Adrenal gland (tissue), 12 donors: Measurements from ENCODE around the gene FARP1. TPM values are rescaled to one million over a fixed set of nuclear protein-coding genes. Genes with fewer than 3 reads are reported as not detected.
A peak's percentile ranks its signal among the peaks of the same experiment; 100 is the strongest.

ENCODE experiments used
- DNase-seq, 7 donors: peaks; one replicate each; pipeline ENCODE4 v3.0.0-alpha.2; 2019 to 2020
- H3K27ac ChIP-seq, 5 donors: fragments of 200-600 bp; sonication (generic) in 4 of 5; 1 replicate in 3 of 5; 2 replicates in 2 of 5; pipeline versions ENCODE4 v1.5.1 to v1.8.0; 2016 to 2020; ENCODE audit warnings: mild to moderate bottlenecking in 1 of 5
- H3K27me3 ChIP-seq: fragments of 200-600 bp; 2 replicates; pipeline ENCODE4 v1.8.0; 2021
- H3K36me3 ChIP-seq, 2 donors: fragments of 200-600 bp; replicated peaks in 1 of 2; 1 replicate in 1 of 2; 2 replicates in 1 of 2; pipeline versions ENCODE4 v1.5.1 to v1.8.0; 2018 to 2022
- H3K4me1 ChIP-seq, 2 donors: fragments of 200-600 bp; replicated peaks in 1 of 2; 1 replicate in 1 of 2; 2 replicates in 1 of 2; pipeline versions ENCODE4 v1.5.1 to v1.8.0; 2018 to 2021
- H3K4me3 ChIP-seq, 4 donors: fragments of 200-600 bp; sonication (generic) in 3 of 4; one replicate each; pipeline ENCODE4 v1.5.1; 2016 to 2018
- H3K9me3 ChIP-seq, 3 donors: fragments of 200-600 bp; sonication (generic) in 1 of 3; replicated peaks in 1 of 3; 1 replicate in 2 of 3; 2 replicates in 1 of 3; pipeline versions ENCODE4 v1.5.1 to v1.8.0; 2016 to 2021
- CTCF ChIP-seq, 6 experiments: fragments of 450-650 bp in 4 of 6; fragments of 200-600 bp in 2 of 6; sonication (generic) in 1 of 6; IDR thresholded peaks; 1 replicate in 5 of 6; 2 replicates in 1 of 6; pipeline versions ENCODE4 v1.5.1 to v1.8.0; 2016 to 2021; ENCODE audit warnings: antibody characterized with exemption in 6 of 6, mild to moderate bottlenecking in 2 of 6, moderate library complexity in 1 of 6
- POLR2A ChIP-seq, 2 donors: fragments of 450-650 bp; IDR thresholded peaks; one replicate each; pipeline ENCODE4 v1.6.1; 2017; ENCODE audit warnings: antibody characterized with exemption in 2 of 2, mild to moderate bottlenecking in 2 of 2, moderate library complexity in 1 of 2
- WGBS, 4 donors: extraction: QIAGEN DNeasy Blood & Tissue Kit in 2 of 4; methylation state at CpG; one replicate each; pipeline versions ENCODE4 v1.1.5 to v1.1.7; 2013 to 2017; 5-methylcytosine and 5-hydroxymethylcytosine counted together
- intact Hi-C, 2 donors: fragments of 100-400 bp; cut with DNase I; formaldehyde crosslinking; loops; one replicate each; pipeline versions ENCODE4 v1.14.1 to v1.15.0; 2022 to 2023
- polyA plus RNA-seq, 3 donors: library from polyadenylated mRNA; stranded (reverse); fragments of 200-250 nt in 2 of 3; fragments of 350-450 nt in 1 of 3; fragmentation: Illumina TruSeq in 1 of 3; extraction: RNeasy Lipid Tissue Mini Kit (QIAGEN cat#74804) in 1 of 3; gene quantifications; one replicate each; pipeline ENCODE4 v1.2.3, GENCODE V29; 2013 to 2014
- total RNA-seq, 9 donors: library from RNA; depleted of rRNA in 4 of 9; stranded (reverse); fragments of >200 nt in 4 of 9; fragments of 120-200 nt in 1 of 9; fragmentation: NEBNext Ultra II Directional in 1 of 9; extraction: Animal tissue kit (Norgen Biotek cat#: 25700) in 1 of 9; gene quantifications; one replicate each; pipeline versions ENCODE4 v1.1.0 to v1.2.4, GENCODE V29; 2013 to 2023
- donor health status: healthy with polysubstance abuse.
- donor health status: Bipolar disorder and iron deficiency.
- donor health status: DM: yes; HTN: yes; CAD: no.
- donor health status: DM: no; HTN: no; CAD: no.
- donor health status: DM: no; HTN: no; CAD: no.
- donor health status: DM: yes; HTN: yes; CAD: no.

The FARP1 gene
- total and polyA plus RNA-seq, 12 donors: 27.1 to 304 (median 71.6) TPM

GRCh38 chr13:98207416-98207815, 64.5 kb downstream of the FARP1 start:
- Histone ChIP-seq H3K4me3 (no peak overlapping the region), H3K9me3 (peaks cover 0 to 17% (median 0%) of the 10 kb centered on the region in 3 donors), H3K4me1 (peaks cover 6 to 7% of the 10 kb centered on the region in 2 donors), H3K27ac (peak overlapping the region in 2 of 5 donors; percentile 56 to 63), H3K36me3 (no peaks in the 10 kb centered on the region), H3K27me3 (no peaks in the 10 kb centered on the region)
- no peak for TF ChIP-seq CTCF (IDR thresholded peaks at IDR 0.05)
- TF ChIP-seq POLR2A (IDR thresholded peaks at IDR 0.05): no peak
- 52 to 67% (median 61%) methylated on average over 4 of the region's 4 CpGs for WGBS, 4 donors
- DNase-seq: no peak
- intact Hi-C loops: no loop called here

- Histone ChIP-seq H3K27ac (no peak overlapping the region), H3K36me3 (no peaks in the 10 kb centered on the region), H3K27me3 (no peaks in the 10 kb centered on the region), H3K4me1 (peaks cover 6 to 7% of the 10 kb centered on the region in 2 donors), H3K4me3 (no peak overlapping the region), H3K9me3 (peaks cover 0 to 17% (median 0%) of the 10 kb centered on the region in 3 donors)
- TF ChIP-seq CTCF (IDR thresholded peaks at IDR 0.05): no peak
- no peak for TF ChIP-seq POLR2A (IDR thresholded peaks at IDR 0.05)
- WGBS, 4 donors: 81 to 92% (median 89%) methylated on average over 5 of the region's 5 CpGs
- intact Hi-C loops: no loop called here
- DNase-seq: no peak
Observed at GRCh38 chr13:98208606-98209005, 65.7 kb downstream of the FARP1 start.

GRCh38 chr13:98212763-98213162, 69.9 kb downstream of the FARP1 start:
- no peak for DNase-seq
- intact Hi-C loops: loop anchor here (10.0 kb wide), 1 partner anchor 68 kb away; the partner anchor contains the start of gene FARP1 (in 2 of the 2)
- Histone ChIP-seq H3K36me3 (no peaks in the 10 kb centered on the region), H3K9me3 (no peaks in the 10 kb centered on the region), H3K27ac (no peak overlapping the region), H3K27me3 (no peaks in the 10 kb centered on the region), H3K4me1 (peaks cover 16 to 29% of the 10 kb centered on the region in 2 donors), H3K4me3 (no peak overlapping the region)
- WGBS, 4 donors: 91 to 96% (median 93%) methylated on average over 5 of the region's 5 CpGs
- no peak for TF ChIP-seq CTCF (IDR thresholded peaks at IDR 0.05)
- TF ChIP-seq POLR2A (IDR thresholded peaks at IDR 0.05): no peak

GRCh38 chr13:98213354-98213753, 70.5 kb downstream of the FARP1 start:
- Histone ChIP-seq H3K27me3 (no peaks in the 10 kb centered on the region), H3K36me3 (no peaks in the 10 kb centered on the region), H3K27ac (no peak overlapping the region), H3K4me3 (no peak overlapping the region), H3K4me1 (peaks cover 16 to 29% of the 10 kb centered on the region in 2 donors), H3K9me3 (no peaks in the 10 kb centered on the region)
- TF ChIP-seq POLR2A (IDR thresholded peaks at IDR 0.05): no peak
- TF ChIP-seq CTCF (IDR thresholded peaks at IDR 0.05): no peak
- intact Hi-C loops: loop anchor here (10.0 kb wide), 1 partner anchor 69 kb away; the partner anchor contains the start of gene FARP1 (in 2 of the 2)
- 73 to 86% (median 77%) methylated on average over 8 of the region's 8 CpGs for WGBS, 4 donors
- no peak for DNase-seq
